Prostate gland (tissue), 2 donors: ENCODE data around the gene ALPP. TPM values are rescaled to one million over a fixed set of nuclear protein-coding genes. Genes with fewer than 3 reads are reported as not detected.
"Not testable (repeated sequence)": the region's sequence is repeated elsewhere in the genome, so short reads cannot be mapped to it uniquely, and the experiment has no call there.

ENCODE experiments used
- DNase-seq: peaks from one replicate; pipeline ENCODE4 v3.0.0-alpha.2; 2019; ENCODE audit warnings: low spot score
- H3K27ac ChIP-seq, 2 donors: fragments of 200-600 bp; sonication (generic); 2 replicates each; pipeline ENCODE4 v1.5.1; 2017 to 2019
- H3K27me3 ChIP-seq: fragments of 200-600 bp; sonication (generic); replicated peaks from 2 replicates; pipeline ENCODE4 v1.5.1; 2019; ENCODE audit not compliant: insufficient read depth
- H3K36me3 ChIP-seq, 2 donors: fragments of 200-600 bp; sonication (generic); 1 replicate in 1 of 2; 2 replicates in 1 of 2; pipeline versions ENCODE4 v1.5.1 to v1.8.1; 2017 to 2019
- H3K4me1 ChIP-seq: fragments of 200-600 bp; sonication (generic); replicated peaks from 2 replicates; pipeline ENCODE4 v1.5.1; 2019
- H3K4me3 ChIP-seq, 2 donors: fragments of 200-600 bp; sonication (generic); 2 replicates each; pipeline ENCODE4 v1.5.1; 2017 to 2019
- H3K9me3 ChIP-seq: fragments of 200-600 bp; sonication (generic); 2 replicates; pipeline ENCODE4 v1.5.1; 2017
- CTCF ChIP-seq, 4 experiments: fragments of 200-600 bp in 2 of 4; fragments of 450-650 bp in 2 of 4; sonication (generic) in 2 of 4; IDR thresholded peaks; 1 replicate in 3 of 4; 2 replicates in 1 of 4; pipeline ENCODE4 v1.5.1; 2016 to 2019; ENCODE audit warnings: antibody characterized with exemption in 4 of 4, mild to moderate bottlenecking in 2 of 4, moderate library complexity in 2 of 4
- POLR2A ChIP-seq: fragments of 450-650 bp; IDR thresholded peaks from one replicate; pipeline ENCODE4 v1.6.1; 2016; ENCODE audit warnings: antibody characterized with exemption, mild to moderate bottlenecking
- POLR2AphosphoS5 ChIP-seq: sonication (generic); formaldehyde crosslinking; IDR thresholded peaks from one replicate; pipeline ENCODE4 v1.6.1; 2017; ENCODE audit warnings: antibody characterized with exemption
- WGBS: methylation state at CpG from one replicate; pipeline ENCODE4 v1.1.5; 2018; 5-methylcytosine and 5-hydroxymethylcytosine counted together
- intact Hi-C: fragments of 100-400 bp; cut with DNase I; formaldehyde crosslinking; loops from one replicate; pipeline ENCODE4 v1.14.2; 2022
- total RNA-seq, 2 donors: library from RNA; depleted of rRNA; stranded (reverse); fragments of >200 nt; gene quantifications; one replicate each; pipeline ENCODE4 v1.1.0, GENCODE V29; 2016

ALPP gene
- total RNA-seq, 2 donors from 2014 or later: 0.97 TPM; not detected in 1

- Histone ChIP-seq H3K9me3 (no peaks in the 10 kb centered on the region), H3K27ac (no peak overlapping the region), H3K27me3 (no peaks in the 10 kb centered on the region), H3K4me1 (no peaks in the 10 kb centered on the region), H3K36me3 (no peaks in the 10 kb centered on the region), H3K4me3 (no peak overlapping the region)
- TF ChIP-seq POLR2AphosphoS5 (no peak), POLR2A (no peak), CTCF (IDR thresholded peaks at IDR 0.05) (no peak)
- DNase-seq: no peak
- WGBS: 93% methylated on average over 15 of the region's 15 CpGs
- intact Hi-C loops: no loop called here
These were observed 10.2 kb upstream of the ALPP start for GRCh38 chr2:232368311-232368731.

- WGBS: 78% methylated on average over 11 of the region's 15 CpGs
- intact Hi-C loops: no loop called here
- H3K9me3 ChIP-seq: no peaks in the 10 kb centered on the region
- H3K27me3 ChIP-seq: no peaks in the 10 kb centered on the region
- no peaks in the 10 kb centered on the region for H3K4me1 ChIP-seq
- DNase-seq: no peak
- no peak overlapping the region for H3K27ac ChIP-seq
- TF ChIP-seq CTCF (IDR thresholded peaks at IDR 0.05) (no peak), POLR2A (no peak), POLR2AphosphoS5 (no peak)
- no peaks in the 10 kb centered on the region for H3K36me3 ChIP-seq
- H3K4me3 ChIP-seq: no peak overlapping the region
These were observed 9.2 kb upstream of the ALPP start for GRCh38 chr2:232369126-232369951.

GRCh38 chr2:232370007-232370406 is 8.5 kb upstream of the ALPP start:
- intact Hi-C loops, H3K27me3 ChIP-seq, H3K4me3 ChIP-seq, H3K36me3 ChIP-seq, H3K27ac ChIP-seq, H3K4me1 ChIP-seq, DNase-seq, H3K9me3 ChIP-seq: not testable (repeated sequence)
- WGBS: 9% methylated on average over 3 of the region's 12 CpGs

GRCh38 chr2:232372231-232373208 is 6.0 kb upstream of the ALPP start:
- H3K27ac ChIP-seq: no peak overlapping the region
- TF ChIP-seq POLR2A (no peak), CTCF (IDR thresholded peaks at IDR 0.05) (no peak), POLR2AphosphoS5 (no peak)
- H3K36me3 ChIP-seq: no peaks in the 10 kb centered on the region
- no peaks in the 10 kb centered on the region for H3K27me3 ChIP-seq
- H3K4me1 ChIP-seq: no peaks in the 10 kb centered on the region
- 95% methylated on average over 18 of the region's 18 CpGs for WGBS
- DNase-seq: no peak
- intact Hi-C loops: no loop called here
- no peaks in the 10 kb centered on the region for H3K9me3 ChIP-seq
- H3K4me3 ChIP-seq: no peak overlapping the region

GRCh38 chr2:232374356-232374755 is 4.2 kb upstream of the ALPP start:
- WGBS: 96% methylated on average over 1 of the region's 1 CpG
- no peaks in the 10 kb centered on the region for H3K4me1 ChIP-seq
- intact Hi-C loops: no loop called here
- H3K27ac ChIP-seq: no peak overlapping the region
- DNase-seq: no peak
- H3K9me3 ChIP-seq: no peaks in the 10 kb centered on the region
- no peaks in the 10 kb centered on the region for H3K27me3 ChIP-seq
- H3K36me3 ChIP-seq: no peaks in the 10 kb centered on the region
- TF ChIP-seq POLR2A (no peak), CTCF (IDR thresholded peaks at IDR 0.05) (no peak)
- no peak overlapping the region for H3K4me3 ChIP-seq
